Measurements from ENCODE around the gene CLEC18C. TPM values are rescaled to one million over a fixed set of nuclear protein-coding genes. Genes with fewer than 3 reads are reported as not detected.
"Not testable (repeated sequence)": the region's sequence is repeated elsewhere in the genome, so short reads cannot be mapped to it uniquely, and the experiment has no call there.

Gene CLEC18C
- total RNA-seq, 1 donor, result 0.36 TPM

DNA sequence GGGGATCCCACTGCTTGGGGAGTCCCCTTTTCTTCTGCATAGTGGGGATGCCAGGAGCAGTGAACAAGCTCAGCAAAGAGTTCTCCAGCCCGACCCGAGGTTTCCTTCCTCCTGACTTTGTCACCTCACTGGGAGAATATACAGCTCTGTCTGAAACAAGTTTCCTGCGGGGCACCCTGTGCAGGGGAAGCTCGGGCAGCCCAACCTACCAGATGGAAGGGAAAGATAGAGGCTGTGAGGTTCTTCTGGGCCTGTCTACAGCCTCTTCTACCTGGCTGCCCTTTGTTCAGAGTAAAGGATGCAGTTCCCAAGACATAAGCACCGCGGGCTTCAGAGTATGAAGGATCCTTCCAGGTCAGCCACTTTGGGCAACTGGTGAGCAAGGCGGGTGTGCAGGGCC lies 24.0 kb downstream of the CLEC18C start:
- not testable (repeated sequence) for DNase-seq (ENCODE audit: insufficient read length, low spot score, missing footprints); H3K27ac ChIP-seq (ENCODE audit: low read depth, low read length); H3K4me3 ChIP-seq (ENCODE audit: insufficient read depth, low read length); H3K27me3 ChIP-seq (ENCODE audit: insufficient read depth, low read length); H4K20me1 ChIP-seq (ENCODE audit: insufficient read depth, low read length); H3K4me2 ChIP-seq (ENCODE audit: insufficient read depth, low read length); H2AFZ ChIP-seq (ENCODE audit: low read length); H3K36me3 ChIP-seq (ENCODE audit: insufficient read depth, low read length); H3K4me1 ChIP-seq (ENCODE audit: insufficient read depth, low read length); H3K79me2 ChIP-seq (ENCODE audit: insufficient read depth, low read length); H3K9me3 ChIP-seq (ENCODE audit: low read depth, low read length)

DNA sequence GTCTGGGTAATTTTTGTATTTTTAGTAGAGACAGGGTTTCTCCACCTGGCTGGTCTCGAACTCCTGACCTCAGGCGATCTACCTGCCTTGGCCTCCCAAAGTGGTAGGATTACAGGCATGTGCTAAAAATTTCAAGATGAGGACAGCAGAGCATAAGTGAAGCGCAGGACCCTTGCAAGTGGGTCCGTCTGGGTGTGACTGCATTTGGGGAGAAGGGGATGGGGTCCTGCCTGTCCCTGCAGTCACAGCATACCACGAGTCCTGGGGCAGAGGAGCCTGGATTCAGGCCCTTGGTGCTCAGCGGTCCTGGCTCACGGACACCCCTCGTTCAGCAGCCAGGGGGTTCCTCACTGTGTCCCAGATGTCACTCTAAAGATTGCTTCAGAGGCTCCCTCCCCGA lies 24.6 kb downstream of the CLEC18C start:
- not testable (repeated sequence) for H3K4me2 ChIP-seq (ENCODE audit: insufficient read depth, low read length); H2AFZ ChIP-seq (ENCODE audit: low read length); H3K79me2 ChIP-seq (ENCODE audit: insufficient read depth, low read length); H3K4me1 ChIP-seq (ENCODE audit: insufficient read depth, low read length); H3K9me3 ChIP-seq (ENCODE audit: low read depth, low read length); H4K20me1 ChIP-seq (ENCODE audit: insufficient read depth, low read length); H3K27ac ChIP-seq (ENCODE audit: low read depth, low read length); H3K4me3 ChIP-seq (ENCODE audit: insufficient read depth, low read length); H3K27me3 ChIP-seq (ENCODE audit: insufficient read depth, low read length); H3K36me3 ChIP-seq (ENCODE audit: insufficient read depth, low read length); DNase-seq (ENCODE audit: insufficient read length, low spot score, missing footprints)

- H3K79me2 ChIP-seq (ENCODE audit: insufficient read depth, low read length); H3K4me2 ChIP-seq (ENCODE audit: insufficient read depth, low read length): not testable (repeated sequence)
- DNase-seq (ENCODE audit: insufficient read length, low spot score, missing footprints), result peak; percentile 32
These were observed 25.1 kb downstream of the CLEC18C start for GRCh38 chr16:70198666-70199065.

GRCh38 chr16:70199170-70199569 lies 25.6 kb downstream of the CLEC18C start:
- not testable (repeated sequence) for H3K4me1 ChIP-seq (ENCODE audit: insufficient read depth, low read length); H3K4me3 ChIP-seq (ENCODE audit: insufficient read depth, low read length); H3K9me3 ChIP-seq (ENCODE audit: low read depth, low read length); DNase-seq (ENCODE audit: insufficient read length, low spot score, missing footprints); H2AFZ ChIP-seq (ENCODE audit: low read length); H3K27ac ChIP-seq (ENCODE audit: low read depth, low read length); H3K27me3 ChIP-seq (ENCODE audit: insufficient read depth, low read length); H3K4me2 ChIP-seq (ENCODE audit: insufficient read depth, low read length); H4K20me1 ChIP-seq (ENCODE audit: insufficient read depth, low read length); H3K79me2 ChIP-seq (ENCODE audit: insufficient read depth, low read length); H3K36me3 ChIP-seq (ENCODE audit: insufficient read depth, low read length)

More at GRCh38 chr16:70198666-70199065, 25.1 kb downstream of the CLEC18C start:
- not testable (repeated sequence) for H3K9me3 ChIP-seq (ENCODE audit: low read depth, low read length); H3K36me3 ChIP-seq (ENCODE audit: insufficient read depth, low read length); H2AFZ ChIP-seq (ENCODE audit: low read length); H3K27ac ChIP-seq (ENCODE audit: low read depth, low read length); H3K27me3 ChIP-seq (ENCODE audit: insufficient read depth, low read length); H4K20me1 ChIP-seq (ENCODE audit: insufficient read depth, low read length); H3K4me3 ChIP-seq (ENCODE audit: insufficient read depth, low read length); H3K4me1 ChIP-seq (ENCODE audit: insufficient read depth, low read length)

- H3K27me3 ChIP-seq (ENCODE audit: insufficient read depth, low read length); H3K4me2 ChIP-seq (ENCODE audit: insufficient read depth, low read length); H4K20me1 ChIP-seq (ENCODE audit: insufficient read depth, low read length); H3K27ac ChIP-seq (ENCODE audit: low read depth, low read length); H3K79me2 ChIP-seq (ENCODE audit: insufficient read depth, low read length); DNase-seq (ENCODE audit: insufficient read length, low spot score, missing footprints); H3K4me3 ChIP-seq (ENCODE audit: insufficient read depth, low read length); H2AFZ ChIP-seq (ENCODE audit: low read length); H3K4me1 ChIP-seq (ENCODE audit: insufficient read depth, low read length); H3K36me3 ChIP-seq (ENCODE audit: insufficient read depth, low read length); H3K9me3 ChIP-seq (ENCODE audit: low read depth, low read length): not testable (repeated sequence)
These were observed 26.5 kb downstream of the CLEC18C start for GRCh38 chr16:70200063-70200462.

DNA sequence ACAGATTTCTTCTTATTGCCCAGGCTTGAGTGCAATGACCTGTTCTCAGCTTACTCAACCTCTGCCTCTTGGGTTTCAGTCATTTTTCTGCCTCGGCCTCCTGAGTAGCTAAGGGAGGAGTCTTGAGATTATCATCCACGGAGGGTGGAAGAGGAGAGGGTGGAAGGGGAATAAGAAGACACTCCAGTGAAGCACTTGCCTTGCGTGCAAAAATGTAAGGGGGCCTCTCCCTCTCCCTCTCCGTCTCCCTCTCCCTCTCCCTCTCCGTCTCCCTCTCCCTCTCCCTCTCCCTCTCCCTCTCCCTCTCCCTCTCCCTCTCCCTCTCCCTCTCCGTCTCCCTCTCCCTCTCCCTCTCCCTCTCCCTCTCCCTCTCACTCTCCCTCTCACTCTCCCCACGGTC lies 29.9 kb downstream of the CLEC18C start:
- not testable (repeated sequence) for H3K9me3 ChIP-seq (ENCODE audit: low read depth, low read length); H3K4me2 ChIP-seq (ENCODE audit: insufficient read depth, low read length); H3K4me1 ChIP-seq (ENCODE audit: insufficient read depth, low read length); H3K79me2 ChIP-seq (ENCODE audit: insufficient read depth, low read length); H2AFZ ChIP-seq (ENCODE audit: low read length); H3K27me3 ChIP-seq (ENCODE audit: insufficient read depth, low read length); H3K4me3 ChIP-seq (ENCODE audit: insufficient read depth, low read length); H3K27ac ChIP-seq (ENCODE audit: low read depth, low read length); H3K36me3 ChIP-seq (ENCODE audit: insufficient read depth, low read length); H4K20me1 ChIP-seq (ENCODE audit: insufficient read depth, low read length); DNase-seq (ENCODE audit: insufficient read length, low spot score, missing footprints)

DNA sequence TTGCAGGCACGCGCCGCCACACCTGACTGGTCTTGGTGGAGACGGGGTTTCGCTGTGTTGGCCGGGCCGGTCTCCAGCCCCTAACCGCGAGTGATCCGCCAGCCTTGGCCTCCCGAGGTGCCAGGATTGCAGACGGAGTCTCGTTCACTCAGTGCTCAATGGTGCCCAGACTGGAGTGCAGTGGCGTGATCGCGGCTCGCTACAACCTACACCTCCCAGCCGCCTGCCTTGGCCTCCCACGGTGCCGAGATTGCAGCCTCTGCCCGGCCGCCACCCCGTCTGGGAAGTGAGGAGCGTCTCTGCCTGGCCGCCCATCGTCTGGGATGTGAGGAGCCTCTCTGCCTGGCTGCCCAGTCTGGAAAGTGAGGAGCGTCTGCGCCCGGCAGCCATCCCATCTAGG lies 30.4 kb downstream of the CLEC18C start:
- H3K4me2 ChIP-seq (ENCODE audit: insufficient read depth, low read length); DNase-seq (ENCODE audit: insufficient read length, low spot score, missing footprints); H3K27me3 ChIP-seq (ENCODE audit: insufficient read depth, low read length); H4K20me1 ChIP-seq (ENCODE audit: insufficient read depth, low read length); H3K4me3 ChIP-seq (ENCODE audit: insufficient read depth, low read length); H2AFZ ChIP-seq (ENCODE audit: low read length); H3K9me3 ChIP-seq (ENCODE audit: low read depth, low read length); H3K79me2 ChIP-seq (ENCODE audit: insufficient read depth, low read length); H3K4me1 ChIP-seq (ENCODE audit: insufficient read depth, low read length); H3K27ac ChIP-seq (ENCODE audit: low read depth, low read length); H3K36me3 ChIP-seq (ENCODE audit: insufficient read depth, low read length): not testable (repeated sequence)

GRCh38 chr16:70204668-70205405 lies 31.2 kb downstream of the CLEC18C start:
- not testable (repeated sequence) for DNase-seq (ENCODE audit: insufficient read length, low spot score, missing footprints); H2AFZ ChIP-seq (ENCODE audit: low read length); H3K9me3 ChIP-seq (ENCODE audit: low read depth, low read length); H3K4me1 ChIP-seq (ENCODE audit: insufficient read depth, low read length); H3K79me2 ChIP-seq (ENCODE audit: insufficient read depth, low read length); H3K27ac ChIP-seq (ENCODE audit: low read depth, low read length); H3K4me3 ChIP-seq (ENCODE audit: insufficient read depth, low read length); H3K4me2 ChIP-seq (ENCODE audit: insufficient read depth, low read length); H4K20me1 ChIP-seq (ENCODE audit: insufficient read depth, low read length); H3K27me3 ChIP-seq (ENCODE audit: insufficient read depth, low read length); H3K36me3 ChIP-seq (ENCODE audit: insufficient read depth, low read length)

DNA sequence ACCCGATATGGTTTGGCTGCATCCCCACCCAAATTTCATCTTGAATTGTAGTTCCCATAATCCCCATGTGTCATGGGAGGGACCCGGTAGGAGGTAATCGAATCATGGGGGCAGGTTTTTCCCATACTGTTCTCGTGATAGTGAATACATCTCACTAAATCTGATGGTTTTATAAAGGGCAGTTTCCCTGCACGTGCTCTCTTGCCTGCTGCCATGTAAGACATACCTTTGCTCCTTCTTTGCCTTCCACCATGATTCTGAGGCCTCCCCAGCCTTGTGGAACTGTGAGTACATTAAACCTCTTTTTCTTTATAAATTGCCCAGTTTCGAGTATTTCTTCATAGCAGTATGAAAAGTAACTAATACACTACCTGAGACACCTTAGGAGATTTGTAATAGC lies 32.8 kb downstream of the CLEC18C start:
- not testable (repeated sequence) for H3K4me3 ChIP-seq (ENCODE audit: insufficient read depth, low read length); DNase-seq (ENCODE audit: insufficient read length, low spot score, missing footprints); H4K20me1 ChIP-seq (ENCODE audit: insufficient read depth, low read length); H3K79me2 ChIP-seq (ENCODE audit: insufficient read depth, low read length); H3K4me2 ChIP-seq (ENCODE audit: insufficient read depth, low read length); H2AFZ ChIP-seq (ENCODE audit: low read length); H3K27ac ChIP-seq (ENCODE audit: low read depth, low read length); H3K9me3 ChIP-seq (ENCODE audit: low read depth, low read length); H3K27me3 ChIP-seq (ENCODE audit: insufficient read depth, low read length); H3K36me3 ChIP-seq (ENCODE audit: insufficient read depth, low read length); H3K4me1 ChIP-seq (ENCODE audit: insufficient read depth, low read length)
